NCI-H1436 (cell line): ENCODE data around the gene EPN3.

Experiments
- DNase-seq: peaks from one replicate; lab custom pipeline; 2025; lab: John Stamatoyannopoulos, UW

Gene EPN3

DNA sequence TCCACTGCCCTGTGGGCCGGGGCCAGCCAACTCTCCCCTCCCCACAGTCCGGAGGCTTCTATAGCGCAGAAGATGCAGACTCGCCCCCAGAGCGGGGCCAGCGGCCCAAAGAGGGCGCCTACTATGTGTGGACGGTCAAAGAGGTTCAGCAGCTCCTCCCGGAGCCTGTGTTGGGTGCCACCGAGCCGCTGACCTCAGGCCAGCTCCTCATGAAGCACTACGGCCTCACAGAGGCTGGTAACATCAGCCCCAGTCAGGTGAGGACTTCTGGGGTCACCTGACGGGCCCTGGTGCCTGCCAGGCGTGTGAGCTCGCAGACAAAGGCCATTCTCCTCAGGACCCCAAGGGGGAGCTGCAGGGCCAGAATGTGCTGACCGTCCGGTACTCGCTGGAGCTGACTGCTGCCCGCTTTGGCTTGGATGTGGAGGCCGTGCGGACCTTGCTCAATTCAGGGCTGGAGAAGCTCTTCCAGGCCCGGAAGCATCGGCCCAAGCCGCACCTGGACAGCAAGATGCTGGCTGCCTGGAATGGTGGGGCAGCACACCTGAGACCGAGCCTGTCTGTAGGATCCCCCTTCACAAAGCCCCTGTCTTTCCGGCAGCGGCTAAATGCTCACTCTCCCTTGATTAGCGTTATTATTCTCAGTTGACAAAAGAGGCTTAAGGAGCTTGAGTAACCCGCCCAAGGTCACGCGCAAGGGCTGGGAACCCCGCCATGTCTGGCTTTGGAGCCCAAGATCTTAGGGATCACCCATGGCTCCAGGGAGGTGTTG, 18.3 kb downstream of the EPN3 start:
- DNase-seq, result peak; percentile 52

DNA sequence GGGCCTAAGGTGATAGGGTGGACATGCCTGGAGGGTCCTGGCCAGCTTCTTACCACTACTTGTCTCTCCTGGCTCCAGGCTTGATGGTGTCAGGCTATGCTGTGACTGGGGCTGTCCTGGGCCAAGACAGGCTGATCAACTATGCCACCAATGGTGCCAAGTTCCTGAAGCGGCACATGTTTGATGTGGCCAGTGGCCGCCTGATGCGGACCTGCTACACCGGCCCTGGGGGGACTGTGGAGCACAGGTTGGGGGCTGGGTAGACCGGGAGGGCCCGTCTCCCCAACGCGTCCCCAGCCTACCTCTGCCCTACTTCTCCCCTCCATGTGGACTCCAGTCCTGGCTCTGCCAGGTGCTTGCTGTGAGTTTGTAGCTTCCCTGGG, 18.9 kb downstream of the EPN3 start:
- DNase-seq, result no peak

GRCh38 chr17:50551884-50552283, 19.3 kb downstream of the EPN3 start:
- DNase-seq, result no peak

- no peak for DNase-seq
Measured at GRCh38 chr17:50554201-50554600, 21.7 kb downstream of the EPN3 start.

DNA sequence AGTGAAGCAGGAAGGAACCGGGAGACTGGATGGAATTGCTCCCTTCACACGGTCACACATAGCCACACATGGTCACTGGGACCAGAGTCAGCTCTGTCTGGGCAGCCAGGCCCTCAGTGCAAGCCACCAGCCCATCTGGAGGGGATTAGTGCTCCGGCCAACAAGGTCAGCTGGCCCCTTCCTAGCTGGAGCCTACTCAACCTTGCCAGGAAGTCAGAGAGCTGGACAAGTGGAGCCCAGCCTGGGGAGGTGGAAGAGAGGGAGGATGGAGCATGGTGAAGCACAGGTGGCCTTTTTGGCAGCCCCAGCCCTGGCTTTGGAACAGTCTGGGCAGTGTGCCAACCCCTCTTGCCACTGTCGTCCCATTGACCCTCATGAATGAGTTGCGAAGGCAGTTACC, 24.3 kb downstream of the EPN3 start:
- no peak for DNase-seq

DNA sequence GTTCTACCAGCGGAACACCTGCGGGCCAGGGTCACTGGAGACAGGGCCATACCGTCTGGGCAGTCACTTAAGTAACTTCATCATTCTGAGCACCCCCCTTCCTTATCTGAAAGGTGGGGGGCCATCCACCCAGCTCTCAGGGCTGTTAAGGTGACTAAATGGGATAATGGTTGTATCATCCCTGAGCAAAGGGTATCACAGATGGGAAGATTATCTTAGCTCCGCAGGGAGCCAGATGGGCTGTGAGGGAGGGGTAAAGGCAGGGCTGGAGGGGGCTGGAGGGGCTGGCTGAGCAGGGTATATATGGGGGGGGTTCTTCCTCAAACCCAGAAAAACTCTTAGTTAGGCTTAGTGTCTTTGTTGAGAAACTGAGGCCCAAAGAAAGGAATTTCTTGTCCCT, 25.1 kb downstream of the EPN3 start:
- DNase-seq, result no peak

- DNase-seq, result no peak
Measured at GRCh38 chr17:50558091-50558490, 25.6 kb downstream of the EPN3 start.

GRCh38 chr17:50558581-50558940, 26.0 kb downstream of the EPN3 start:
- DNase-seq, result no peak

- no peak for DNase-seq
Measured at GRCh38 chr17:50558941-50559614, 26.5 kb downstream of the EPN3 start.

DNA sequence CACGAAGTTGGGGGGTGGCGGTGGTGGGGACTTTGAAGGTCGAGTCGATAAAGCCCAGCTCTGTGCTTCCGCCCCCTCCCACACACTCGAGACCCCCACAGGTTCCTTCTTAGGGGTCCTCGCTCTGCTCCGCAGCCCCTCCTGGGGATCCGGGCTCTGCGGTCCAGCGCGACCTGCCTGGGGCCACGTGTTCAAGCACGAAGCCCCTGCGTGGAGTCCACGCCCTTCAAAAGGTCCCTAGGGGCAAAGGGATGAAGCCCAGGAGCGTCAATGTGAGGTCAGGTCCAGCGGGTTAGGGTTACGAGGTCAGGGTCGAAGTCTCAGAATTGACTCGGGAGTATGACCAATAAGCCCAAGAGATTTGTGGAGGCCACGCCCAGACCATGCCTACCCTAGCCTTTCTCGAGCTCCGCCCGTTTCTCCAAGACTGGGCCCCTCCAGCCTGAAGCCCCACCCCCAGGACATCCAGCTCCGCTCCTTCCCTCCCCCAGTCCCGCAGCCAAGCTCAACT, 27.2 kb downstream of the EPN3 start:
- DNase-seq, result no peak

GRCh38 chr17:50560185-50560824, 27.8 kb downstream of the EPN3 start, which contains the start of gene CACNA1G:
Gene CACNA1G (plus strand): TSS chr17:50560715. CDS start chr17:50561460, 745 bp downstream.
- DNase-seq, result peak; percentile 84

- DNase-seq, result no peak
Measured at GRCh38 chr17:50560931-50561745, 28.6 kb downstream of the EPN3 start.

GRCh38 chr17:50561746-50562141, 29.2 kb downstream of the EPN3 start:
- DNase-seq, result no peak

GRCh38 chr17:50562242-50563091, 29.9 kb downstream of the EPN3 start:
- no peak for DNase-seq

GRCh38 chr17:50563092-50563511, 30.6 kb downstream of the EPN3 start:
- no peak for DNase-seq

DNA sequence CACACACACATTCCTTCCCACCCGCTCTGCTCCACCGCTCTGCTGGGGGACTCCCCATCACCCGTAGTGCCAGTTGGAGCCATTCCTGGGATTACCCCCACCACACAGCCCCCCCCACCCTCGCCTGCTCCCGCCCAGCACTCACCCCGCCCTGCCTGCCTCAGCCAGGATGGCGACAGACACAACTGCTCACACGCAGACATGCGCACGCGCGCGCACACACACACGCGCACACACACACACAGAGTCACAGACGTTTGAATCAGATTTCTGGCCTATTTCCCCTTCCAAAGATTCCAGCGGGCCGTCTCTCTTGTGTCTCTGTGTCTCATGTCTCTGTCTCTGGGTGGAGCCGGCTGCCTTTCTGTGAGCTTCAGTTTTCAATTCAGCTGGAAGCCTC, 32.4 kb downstream of the EPN3 start:
- peak; percentile 31 for DNase-seq

DNA sequence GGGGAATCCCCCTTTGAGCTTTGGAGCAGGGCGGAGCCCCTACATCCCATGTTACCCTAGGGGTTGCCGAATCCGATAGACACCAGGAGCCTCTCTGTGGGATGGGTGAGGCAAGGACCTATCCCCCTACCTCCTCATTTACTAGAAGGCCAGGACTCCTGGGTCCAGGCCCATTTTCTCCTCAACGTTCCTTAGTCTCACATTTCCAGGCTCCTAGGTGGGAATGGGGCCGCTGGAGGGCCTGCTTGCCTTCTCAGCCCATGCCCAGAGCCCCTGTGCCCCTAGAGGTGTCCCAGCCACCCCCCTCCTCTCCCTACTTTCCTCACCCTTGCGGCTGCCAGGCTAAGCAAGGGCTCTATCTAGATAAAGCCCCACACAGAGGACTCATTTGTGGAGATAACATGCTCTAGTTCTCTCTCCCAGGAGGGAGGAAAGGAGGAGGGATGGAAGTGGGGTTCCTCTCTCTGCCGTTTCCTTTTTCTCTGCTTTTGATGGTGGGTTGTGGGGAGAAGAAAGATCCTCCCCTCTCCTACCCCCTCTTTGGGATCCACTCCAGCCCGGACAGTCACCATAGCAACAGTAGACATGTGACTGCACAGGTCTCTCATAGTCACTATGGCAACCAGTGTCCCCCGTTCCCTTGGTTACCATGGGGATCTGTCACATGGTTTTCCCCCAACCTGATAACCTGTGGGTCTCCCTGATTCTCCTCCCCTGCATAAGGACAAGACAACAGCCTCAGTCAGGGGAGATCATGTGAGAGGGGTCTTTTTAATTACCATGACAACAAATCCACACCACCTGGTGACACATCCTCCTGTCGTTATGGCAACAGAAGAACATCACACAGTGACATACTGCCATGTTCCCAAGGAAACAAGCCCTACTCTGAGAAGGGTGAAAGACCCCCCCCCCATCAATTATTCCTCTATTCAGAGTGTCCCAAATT, 33.1 kb downstream of the EPN3 start:
- DNase-seq, result peak; percentile 87

DNA sequence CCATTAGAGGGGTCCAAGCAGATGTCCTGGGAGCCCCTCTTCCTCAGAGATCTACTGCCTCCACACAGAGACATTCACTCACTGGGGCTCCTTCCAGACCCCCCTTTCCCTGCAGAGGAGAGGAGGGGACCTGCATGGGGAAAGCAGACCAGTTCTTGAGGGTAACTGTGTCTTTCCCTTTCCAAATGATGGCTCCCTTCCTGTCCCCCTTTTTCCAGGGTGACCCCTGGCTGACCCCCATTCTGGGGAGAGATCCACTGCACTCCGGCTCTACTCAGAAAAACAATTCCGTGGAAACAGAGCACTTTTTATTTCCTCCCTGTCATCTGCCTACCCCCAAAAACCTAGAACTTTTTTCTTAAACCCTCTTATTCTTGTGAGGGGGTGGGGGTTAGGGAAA, 34.4 kb downstream of the EPN3 start:
- DNase-seq, result no peak

DNA sequence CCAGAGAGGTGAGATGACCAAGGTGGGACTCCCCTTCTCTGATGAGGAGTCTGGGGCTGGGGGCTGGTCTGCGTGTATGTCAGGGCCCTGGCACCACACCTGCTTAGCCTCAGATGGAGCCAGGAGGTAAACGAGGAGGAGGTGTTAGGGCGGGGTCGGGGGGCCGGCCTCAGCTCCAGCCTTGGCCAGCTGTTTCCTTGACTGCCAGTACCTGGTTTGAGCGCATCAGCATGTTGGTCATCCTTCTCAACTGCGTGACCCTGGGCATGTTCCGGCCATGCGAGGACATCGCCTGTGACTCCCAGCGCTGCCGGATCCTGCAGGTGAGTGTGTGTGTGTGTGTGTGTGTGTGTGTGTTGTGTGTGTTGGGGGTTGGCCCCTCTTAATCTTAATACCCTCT, 36.1 kb downstream of the EPN3 start:
- no peak for DNase-seq

- DNase-seq, result no peak
Measured at GRCh38 chr17:50569592-50569991, 37.1 kb downstream of the EPN3 start.
